Neuronal stem cell (in vitro differentiated cells): ENCODE results near the gene RDM1.
A peak's percentile ranks its signal among the peaks of the same experiment; 100 is the strongest.

Experiments used
- DNase-seq: peaks from one replicate; pipeline ENCODE4 v3.0.0-alpha.2; 2013; ENCODE audit warnings: low spot score
- H2AFZ ChIP-seq: one replicate; pipeline ENCODE4 v1.6.1; 2013; ENCODE audit warnings: mild to moderate bottlenecking, low read length, inconsistent platforms
- H2AK5ac ChIP-seq: 2 replicates; pipeline ENCODE4 v1.6.1; 2013; ENCODE audit warnings: low read depth, mild to moderate bottlenecking, inconsistent platforms, low read length, moderate library complexity, mixed read lengths
- H2BK120ac ChIP-seq: 2 replicates; pipeline ENCODE4 v1.6.1; 2013; ENCODE audit warnings: low read depth, mild to moderate bottlenecking, inconsistent platforms, low read length, moderate library complexity, mixed read lengths
- H2BK12ac ChIP-seq: one replicate; pipeline ENCODE4 v1.6.1; 2013; ENCODE audit warnings: low read length, inconsistent platforms
- H2BK15ac ChIP-seq: 2 replicates; pipeline ENCODE4 v1.6.1; 2013; ENCODE audit warnings: mild to moderate bottlenecking, low read length, inconsistent platforms, mixed read lengths
- H2BK5ac ChIP-seq: one replicate; pipeline ENCODE4 v1.6.1; 2013; ENCODE audit warnings: inconsistent platforms, mild to moderate bottlenecking, low read length, moderate library complexity
- H3K14ac ChIP-seq: one replicate; pipeline ENCODE4 v1.6.1; 2013; ENCODE audit warnings: low read length, inconsistent platforms
- H3K18ac ChIP-seq: 2 replicates; pipeline ENCODE4 v1.6.1; 2013; ENCODE audit warnings: low read length, inconsistent platforms
- H3K23ac ChIP-seq: 2 replicates; pipeline ENCODE4 v1.6.1; 2013; ENCODE audit warnings: low read depth, mild to moderate bottlenecking, mixed read lengths, low read length, inconsistent platforms; ENCODE audit not compliant: poor library complexity
- H3K27ac ChIP-seq: replicated peaks from 3 replicates; pipeline ENCODE4 v1.5.1; 2013; ENCODE audit warnings: low read length, inconsistent platforms
- H3K27me3 ChIP-seq, 3 experiments: 2 replicates each; pipeline ENCODE4 v1.6.1; 2013; ENCODE audit warnings: low read length in 3 of 3, mild to moderate bottlenecking in 2 of 3, inconsistent platforms in 1 of 3, low read depth in 1 of 3, mixed read lengths in 1 of 3, moderate library complexity in 1 of 3; ENCODE audit not compliant: control insufficient read depth in 3 of 3, insufficient read depth in 3 of 3
- H3K36me3 ChIP-seq, 2 donors: replicated peaks in 1 of 2; 2 replicates each; pipeline ENCODE4 v1.6.1; 2013; ENCODE audit warnings: low read length in 2 of 2; ENCODE audit not compliant: control insufficient read depth in 2 of 2, insufficient read depth in 2 of 2
- H3K4ac ChIP-seq: 2 replicates; pipeline ENCODE4 v1.6.1; 2013; ENCODE audit warnings: inconsistent platforms, mild to moderate bottlenecking, low read length, moderate library complexity
- H3K4me1 ChIP-seq, 2 donors: 1 replicate in 1 of 2; 2 replicates in 1 of 2; pipeline ENCODE4 v1.6.1; 2013; ENCODE audit warnings: low read length in 2 of 2, low read depth in 1 of 2; ENCODE audit not compliant: control insufficient read depth in 2 of 2, insufficient read depth in 1 of 2
- H3K4me2 ChIP-seq: one replicate; pipeline ENCODE4 v1.6.1; 2013; ENCODE audit warnings: mild to moderate bottlenecking, low read length, inconsistent platforms; ENCODE audit not compliant: insufficient read depth, poor library complexity, severe bottlenecking
- H3K4me3 ChIP-seq, 2 donors: 2 replicates each; pipeline ENCODE4 v1.5.1; 2013; ENCODE audit warnings: low read length in 2 of 2, mild to moderate bottlenecking in 2 of 2, inconsistent platforms in 1 of 2, moderate library complexity in 1 of 2
- H3K79me1 ChIP-seq: one replicate; pipeline ENCODE4 v1.6.1; 2013; ENCODE audit warnings: low read depth, mild to moderate bottlenecking, inconsistent platforms, low read length, moderate library complexity
- H3K9ac ChIP-seq: one replicate; pipeline ENCODE4 v1.6.1; 2013; ENCODE audit warnings: mild to moderate bottlenecking, low read depth, low read length, inconsistent platforms; ENCODE audit not compliant: poor library complexity
- H3K9me3 ChIP-seq, 2 donors: replicated peaks in 1 of 2; 2 replicates each; pipeline versions ENCODE3 to v1.6.1; 2013; ENCODE audit warnings: low read length in 2 of 2, mild to moderate bottlenecking in 2 of 2, inconsistent platforms in 1 of 2, low read depth in 1 of 2, mixed read lengths in 1 of 2, moderate library complexity in 1 of 2; ENCODE audit not compliant: control insufficient read depth in 2 of 2, insufficient read depth in 1 of 2
- H4K8ac ChIP-seq: one replicate; pipeline ENCODE4 v1.6.1; 2013; ENCODE audit warnings: low read depth, mild to moderate bottlenecking, inconsistent platforms, low read length, moderate library complexity
- H4K91ac ChIP-seq: one replicate; pipeline ENCODE4 v1.6.1; 2013; ENCODE audit warnings: low read length, low read depth, mild to moderate bottlenecking, inconsistent platforms; ENCODE audit not compliant: poor library complexity
- WGBS, 2 donors: extraction: QIAGEN DNeasy Blood & Tissue Kit; methylation state at CpG; one replicate each; pipeline ENCODE4 v1.1.7; 2013; ENCODE audit warnings: missing lambda C conversion rate in 2 of 2, mixed read lengths in 1 of 2; ENCODE audit not compliant: insufficient read length in 2 of 2, insufficient replicate concordance in 1 of 2; ENCODE audit errors: extremely low coverage in 2 of 2; 5-methylcytosine and 5-hydroxymethylcytosine counted together
- small RNA-seq: library from polyadenylated mRNA; stranded (forward); fragments of <200 nt; extraction: miRNeasy Mini kit (QIAGEN cat#:217004); gene quantifications from one replicate; pipeline ENCODE3, GENCODE V24; 2013; ENCODE audit not compliant: insufficient read depth

Gene RDM1

GRCh38 chr17:35868737-35869136, 61.8 kb downstream of the RDM1 start, which contains the start of gene HEATR9:
HEATR9 (minus strand) TSS chr17:35868891; CDS start chr17:35868742, 149 bp downstream.
- Histone ChIP-seq H2BK120ac (no peak within 1 kb of the TSS), H2BK15ac (no peak within 1 kb of the TSS), H3K14ac (no peak within 1 kb of the TSS), H3K9me3 (no peaks in the 10 kb centered on the region), H3K18ac (no peak within 1 kb of the TSS), H3K4me1 (no peaks in the 10 kb centered on the region), H2BK5ac (no peak within 1 kb of the TSS), H3K79me1 (no peaks in the 10 kb centered on the region), H3K4me2 (no peak within 1 kb of the TSS), H2AK5ac (no peak within 1 kb of the TSS), H3K27ac (no peak within 1 kb of the TSS), H3K23ac (no peak within 1 kb of the TSS), H3K36me3 (no peaks in the 10 kb centered on the region), H4K8ac (no peak within 1 kb of the TSS), H3K4me3 (no peak within 1 kb of the TSS), H3K4ac (no peak within 1 kb of the TSS), H2AFZ (no peak within 1 kb of the TSS), H3K27me3 (no peaks in the 10 kb centered on the region), H2BK12ac (no peak within 1 kb of the TSS), H3K9ac (no peak within 1 kb of the TSS), H4K91ac (no peak within 1 kb of the TSS)
- no peak for DNase-seq
- no CpG with 5 or more reads among the region's 3 CpGs for WGBS, 2 donors

Small RNA genes within 50 kb of the gene (small RNA-seq; reads per million reads assigned to genes)
- gene RF00100, result 226 reads per million, percentile 97 among the genes with 10 or more reads in this experiment
